K562 (cell line): ENCODE results near the gene MUC15. TPM values are rescaled to one million over a fixed set of nuclear protein-coding genes. Genes with fewer than 3 reads are reported as not detected.

Experiments
- ATAC-seq: fragments of 200-7000 bp; cut with Tn5 transposase; 3 replicates; pipeline ENCODE4 v1.9.1; 2020; ENCODE audit warnings: moderate library complexity
- BruUV-seq: library from RNA; stranded (reverse); fragments of 400-500 nt; replicated peaks from 2 replicates; lab custom pipeline; 2021; lab: Mats Ljungman, UMichigan
- CTCF ChIA-PET: fragments of 300-600 bp; formaldehyde crosslinking; extraction: SDS; loops from one replicate; lab custom pipeline; 2021; ENCODE audit warnings: low intra/inter-chr PET ratio; lab: Yijun Ruan, JAX
- POLR2A ChIA-PET: fragments of 300-600, 350-650 bp; sonication (Branson Sonifier 250); formaldehyde crosslinking; extraction: SDS; loops from one replicate; lab custom pipeline; 2021; ENCODE audit warnings: antibody characterized with exemption, inconsistent platforms; lab: Yijun Ruan, JAX
- DNase-seq, 4 experiments: peaks; one replicate each; pipeline versions ENCODE4 v3.0.0 to v3.0.0-alpha.2; 2011 to 2018; ENCODE audit warnings: low spot score in 3 of 4, mixed read lengths in 3 of 4; ENCODE audit errors: extremely low read depth in 1 of 4
- FAIRE-seq: peaks from 2 replicates; lab custom pipeline; 2011; peaks lifted over from hg19 to GRCh38; lab: Jason Lieb, UNC
- H2AFZ ChIP-seq: 2 replicates; pipeline ENCODE4 v1.6.0; 2011; ENCODE audit warnings: low read depth, low read length, control low read depth, inconsistent platforms
- H3K27ac ChIP-seq: fragments of 200-600 bp; 3 replicates; pipeline ENCODE4 v1.8.0; 2011; ENCODE audit warnings: low read depth, mild to moderate bottlenecking, control low read depth, inconsistent platforms, low read length, moderate library complexity, mixed read lengths; ENCODE audit errors: extremely low read depth
- H3K27me3 ChIP-seq, 2 experiments: fragments of 300-600 bp in 1 of 2; 2 replicates in 1 of 2; 3 replicates in 1 of 2; pipeline versions ENCODE4 v1.6.0 to v1.8.0; 2011; ENCODE audit warnings: inconsistent platforms in 2 of 2, low read length in 2 of 2, mild to moderate bottlenecking in 1 of 2, mixed read lengths in 1 of 2, moderate library complexity in 1 of 2; ENCODE audit not compliant: control insufficient read depth in 2 of 2, insufficient read depth in 2 of 2
- H3K36me3 ChIP-seq: fragments of 300-600 bp; 3 replicates; pipeline ENCODE4 v1.8.0; 2011; ENCODE audit warnings: mild to moderate bottlenecking, low read length, inconsistent platforms; ENCODE audit not compliant: control insufficient read depth, insufficient read depth
- H3K4me1 ChIP-seq, 2 experiments: fragments of 200-600 bp in 1 of 2; replicated peaks in 1 of 2; 2 replicates in 1 of 2; 3 replicates in 1 of 2; pipeline versions ENCODE4 v1.5.1 to v1.8.0; 2011; ENCODE audit warnings: inconsistent platforms in 2 of 2, low read length in 2 of 2, mild to moderate bottlenecking in 1 of 2, mixed read lengths in 1 of 2, moderate library complexity in 1 of 2; ENCODE audit not compliant: control insufficient read depth in 2 of 2, insufficient read depth in 2 of 2
- H3K4me2 ChIP-seq: 2 replicates; pipeline ENCODE4 v1.6.1; 2011; ENCODE audit warnings: low read length, control low read depth, inconsistent platforms, mixed read lengths; ENCODE audit not compliant: insufficient read depth
- H3K4me3 ChIP-seq: fragments of 200-600 bp; sonication (generic), shearing (Covaris generic); 2 replicates; pipeline ENCODE4 v1.5.1; 2016; ENCODE audit warnings: control low read depth, inconsistent platforms
- H3K79me2 ChIP-seq: fragments of 200-600 bp; 3 replicates; pipeline ENCODE4 v1.8.0; 2011; ENCODE audit warnings: low read length, inconsistent platforms; ENCODE audit not compliant: control insufficient read depth, insufficient read depth
- H3K9ac ChIP-seq, 2 experiments: 2 replicates each; pipeline versions ENCODE4 v1.6.0 to v1.6.1; 2011; ENCODE audit warnings: low read depth in 2 of 2, low read length in 2 of 2, control low read depth in 1 of 2, inconsistent platforms in 1 of 2, mild to moderate bottlenecking in 1 of 2, mixed read lengths in 1 of 2; ENCODE audit not compliant: insufficient read depth in 1 of 2
- H3K9me1 ChIP-seq: one replicate; pipeline ENCODE4 v1.6.0; 2011; ENCODE audit warnings: inconsistent platforms, mild to moderate bottlenecking, low read length, moderate library complexity; ENCODE audit not compliant: control insufficient read depth, insufficient read depth
- H3K9me3 ChIP-seq: replicated peaks from 2 replicates; pipeline ENCODE4 v1.5.1; 2011; ENCODE audit warnings: low read depth, low read length, inconsistent platforms; ENCODE audit not compliant: control insufficient read depth, insufficient read depth
- H4K20me1 ChIP-seq: replicated peaks from 2 replicates; pipeline ENCODE4 v1.6.1; 2011; ENCODE audit warnings: low read length, inconsistent platforms, mixed read lengths; ENCODE audit not compliant: control insufficient read depth, insufficient read depth
- BACH1 ChIP-seq: fragments of 200-800 bp; sonication (Bioruptor generic); IDR thresholded peaks from 2 replicates; pipeline ENCODE4 v1.6.1; 2016; ENCODE audit warnings: missing genetic modification characterization, missing compliant biosample characterization
- CBFA2T3 ChIP-seq: fragments of 450-650 bp; IDR thresholded peaks from 2 replicates; pipeline ENCODE4 v1.6.1; 2017
- EGR1 ChIP-seq: fragments of 450-650 bp; conservative IDR thresholded peaks from 2 replicates; pipeline ENCODE4 v1.6.1; 2017; ENCODE audit warnings: mild to moderate bottlenecking
- FOXA1 ChIP-seq: fragments of 450-650 bp; IDR thresholded peaks from 2 replicates; pipeline ENCODE4 v1.6.1; 2016; ENCODE audit warnings: mild to moderate bottlenecking, borderline replicate concordance
- L3MBTL2 ChIP-seq: fragments of 450-650 bp; IDR thresholded peaks from 2 replicates; pipeline ENCODE4 v1.6.1; 2016; ENCODE audit warnings: mild to moderate bottlenecking, moderate library complexity
- NCOR1 ChIP-seq: fragments of 450-650 bp; IDR thresholded peaks from 2 replicates; pipeline ENCODE4 v1.6.1; 2016; ENCODE audit warnings: mild to moderate bottlenecking, moderate library complexity
- PTRF ChIP-seq: fragments of 450-650 bp; IDR thresholded peaks from 2 replicates; pipeline ENCODE4 v1.6.1; 2016; ENCODE audit warnings: mild to moderate bottlenecking, missing genetic modification characterization, missing compliant biosample characterization
- TAF1 ChIP-seq: IDR thresholded peaks from 2 replicates; pipeline ENCODE4 v1.6.1; 2011; ENCODE audit warnings: mild to moderate bottlenecking, low read length, moderate library complexity; ENCODE audit not compliant: insufficient read depth, control insufficient read depth, severe bottlenecking; ENCODE audit errors: extremely low read depth
- ZFP1 ChIP-seq: fragments of 450-650 bp; formaldehyde crosslinking; IDR thresholded peaks from 2 replicates; pipeline ENCODE4 v1.4.0; 2020; ENCODE audit warnings: mild to moderate bottlenecking, mixed read lengths
- ZNF282 ChIP-seq: sonication (generic); formaldehyde crosslinking; IDR thresholded peaks from 2 replicates; pipeline ENCODE4 v1.8.1; 2023; ENCODE audit warnings: missing genetic modification reagents
- ZNF3 ChIP-seq: fragments of 250-450 bp; sonication (Bioruptor Pico); IDR thresholded peaks from 2 replicates; pipeline ENCODE4 v1.5.0; 2021; ENCODE audit warnings: mild to moderate bottlenecking, moderate library complexity
- in situ Hi-C: fragments of 300-500 bp; cut with MboI; formaldehyde crosslinking; loops from 4 replicates; pipeline ENCODE4 v1.15.0; 2018; ENCODE audit warnings: inconsistent platforms, mixed read lengths
- intact Hi-C: fragments of 100-400 bp; cut with micrococcal nuclease; formaldehyde crosslinking; loops from 2 replicates; pipeline ENCODE4 v1.14.2; 2022
- polyA plus RNA-seq, 8 experiments: library from polyadenylated mRNA; depleted of rRNA in 4 of 8; stranded (reverse) in 5 of 8; unstranded in 3 of 8; fragments of >200 nt; fragmentation: Nextera tagmentation in 2 of 8; fragmentation: Illumina TruSeq in 1 of 8; extraction: Ambion mirVana in 2 of 8; extraction: Trizol in 1 of 8; gene quantifications; 2 replicates each; pipeline versions ENCODE4 v1.2.1 to v1.2.3, GENCODE V29; 2011 to 2014; ENCODE audit warnings: inconsistent platforms in 1 of 8, missing spikeins in 1 of 8
- total RNA-seq, 7 experiments: library from RNA; depleted of rRNA in 6 of 7; stranded (reverse); fragments of >200 nt in 6 of 7; fragmentation: Illumina TruSeq in 2 of 7; extraction: Trizol in 2 of 7; gene quantifications; 2 replicates each; pipeline versions ENCODE4 v1.2.1 to v1.2.3, GENCODE V29; 2011 to 2021; ENCODE audit warnings: low replicate concordance in 1 of 7
- TF ChIP-seq, protein P1 (sequence below): fragments of 450-650 bp; IDR thresholded peaks from 2 replicates; pipeline ENCODE4 v1.6.1; 2017; ENCODE audit warnings: mild to moderate bottlenecking, moderate library complexity
- TF ChIP-seq, protein P2 (sequence below): fragments of 450-650 bp; IDR thresholded peaks from 2 replicates; pipeline ENCODE4 v1.7.1; 2018; ENCODE audit warnings: mild to moderate bottlenecking, low read depth; ENCODE audit not compliant: partially characterized antibody
- TF ChIP-seq, protein P3 (sequence below): fragments of 450-650 bp; formaldehyde crosslinking; IDR thresholded peaks from 2 replicates; pipeline ENCODE4 v1.4.0; 2020; ENCODE audit warnings: mild to moderate bottlenecking, mixed read lengths
- TF ChIP-seq, protein P4 (sequence below): sonication (generic); formaldehyde crosslinking; IDR thresholded peaks from 2 replicates; pipeline ENCODE4 v1.8.0; 2022; ENCODE audit warnings: mild to moderate bottlenecking, missing genetic modification reagents

MUC15 gene
- total and polyA plus RNA-seq, 9 of the 15 experiments (the other 6 are each of a cell fraction or from before 2014, with no cell fraction given): 0.36 to 1.4 (median 0.65) TPM; not detected in 1

DNA sequence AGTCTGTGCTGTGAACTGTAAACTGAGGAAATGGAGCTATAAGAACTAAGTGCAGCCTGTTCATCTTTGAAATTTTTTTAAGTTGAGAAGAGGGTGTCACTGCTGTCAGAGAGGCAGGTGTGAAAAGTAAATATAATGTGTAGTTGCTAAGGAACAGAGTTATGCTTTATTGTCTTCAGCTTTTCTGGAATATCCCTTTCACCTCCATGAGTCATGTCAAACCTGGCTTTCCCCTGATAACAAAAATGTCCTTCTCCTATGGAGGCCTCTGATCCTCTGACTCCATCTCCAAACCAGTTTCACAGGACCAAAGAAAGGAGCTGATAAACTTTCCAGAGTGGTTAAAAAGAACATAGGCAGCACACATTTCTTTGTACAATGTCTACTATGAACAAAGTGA is 12.8 kb upstream of the MUC15 start:
- Histone ChIP-seq H3K9me3 (no peaks in the 10 kb centered on the region; the same call in 1 of the 2 replicates), H3K4me3 (no peak overlapping the region), H3K4me2 (no peak overlapping the region), H4K20me1 (no peaks in the 10 kb centered on the region), H2AFZ (no peak overlapping the region), H3K36me3 (no peaks in the 10 kb centered on the region), H3K79me2 (no peaks in the 10 kb centered on the region), H3K9me1 (no peaks in the 10 kb centered on the region), H3K27ac (no peak overlapping the region), H3K9ac (no peak overlapping the region), H3K27me3 (no peaks in the 10 kb centered on the region), H3K4me1 (no peaks in the 10 kb centered on the region)
- no TSS peak for BruUV-seq
- ATAC-seq (no peak), DNase-seq (no peak), FAIRE-seq (no peak)
- intact Hi-C loops: no loop called here
- POLR2A ChIA-PET: no interaction called here
- CTCF ChIA-PET: no interaction called here
- in situ Hi-C loops: no loop called here
- TF ChIP-seq TAF1 (no peak), EGR1 (no peak), ZNF3 (CRISPR knock-in tag) (no peak), FOXA1 (no peak), PTRF (no peak), L3MBTL2 (no peak), ZNF282 (no peak), BACH1 (no peak), CBFA2T3 (no peak), NCOR1 (no peak), ZFP1 (CRISPR knock-in tag) (no peak)
- TF ChIP-seq, protein P1, sequence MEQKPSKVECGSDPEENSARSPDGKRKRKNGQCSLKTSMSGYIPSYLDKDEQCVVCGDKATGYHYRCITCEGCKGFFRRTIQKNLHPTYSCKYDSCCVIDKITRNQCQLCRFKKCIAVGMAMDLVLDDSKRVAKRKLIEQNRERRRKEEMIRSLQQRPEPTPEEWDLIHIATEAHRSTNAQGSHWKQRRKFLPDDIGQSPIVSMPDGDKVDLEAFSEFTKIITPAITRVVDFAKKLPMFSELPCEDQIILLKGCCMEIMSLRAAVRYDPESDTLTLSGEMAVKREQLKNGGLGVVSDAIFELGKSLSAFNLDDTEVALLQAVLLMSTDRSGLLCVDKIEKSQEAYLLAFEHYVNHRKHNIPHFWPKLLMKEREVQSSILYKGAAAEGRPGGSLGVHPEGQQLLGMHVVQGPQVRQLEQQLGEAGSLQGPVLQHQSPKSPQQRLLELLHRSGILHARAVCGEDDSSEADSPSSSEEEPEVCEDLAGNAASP: no peak
- TF ChIP-seq, protein P2, sequence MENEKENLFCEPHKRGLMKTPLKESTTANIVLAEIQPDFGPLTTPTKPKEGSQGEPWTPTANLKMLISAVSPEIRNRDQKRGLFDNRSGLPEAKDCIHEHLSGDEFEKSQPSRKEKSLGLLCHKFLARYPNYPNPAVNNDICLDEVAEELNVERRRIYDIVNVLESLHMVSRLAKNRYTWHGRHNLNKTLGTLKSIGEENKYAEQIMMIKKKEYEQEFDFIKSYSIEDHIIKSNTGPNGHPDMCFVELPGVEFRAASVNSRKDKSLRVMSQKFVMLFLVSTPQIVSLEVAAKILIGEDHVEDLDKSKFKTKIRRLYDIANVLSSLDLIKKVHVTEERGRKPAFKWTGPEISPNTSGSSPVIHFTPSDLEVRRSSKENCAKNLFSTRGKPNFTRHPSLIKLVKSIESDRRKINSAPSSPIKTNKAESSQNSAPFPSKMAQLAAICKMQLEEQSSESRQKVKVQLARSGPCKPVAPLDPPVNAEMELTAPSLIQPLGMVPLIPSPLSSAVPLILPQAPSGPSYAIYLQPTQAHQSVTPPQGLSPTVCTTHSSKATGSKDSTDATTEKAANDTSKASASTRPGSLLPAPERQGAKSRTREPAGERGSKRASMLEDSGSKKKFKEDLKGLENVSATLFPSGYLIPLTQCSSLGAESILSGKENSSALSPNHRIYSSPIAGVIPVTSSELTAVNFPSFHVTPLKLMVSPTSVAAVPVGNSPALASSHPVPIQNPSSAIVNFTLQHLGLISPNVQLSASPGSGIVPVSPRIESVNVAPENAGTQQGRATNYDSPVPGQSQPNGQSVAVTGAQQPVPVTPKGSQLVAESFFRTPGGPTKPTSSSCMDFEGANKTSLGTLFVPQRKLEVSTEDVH: no peak
- TF ChIP-seq, protein P3, sequence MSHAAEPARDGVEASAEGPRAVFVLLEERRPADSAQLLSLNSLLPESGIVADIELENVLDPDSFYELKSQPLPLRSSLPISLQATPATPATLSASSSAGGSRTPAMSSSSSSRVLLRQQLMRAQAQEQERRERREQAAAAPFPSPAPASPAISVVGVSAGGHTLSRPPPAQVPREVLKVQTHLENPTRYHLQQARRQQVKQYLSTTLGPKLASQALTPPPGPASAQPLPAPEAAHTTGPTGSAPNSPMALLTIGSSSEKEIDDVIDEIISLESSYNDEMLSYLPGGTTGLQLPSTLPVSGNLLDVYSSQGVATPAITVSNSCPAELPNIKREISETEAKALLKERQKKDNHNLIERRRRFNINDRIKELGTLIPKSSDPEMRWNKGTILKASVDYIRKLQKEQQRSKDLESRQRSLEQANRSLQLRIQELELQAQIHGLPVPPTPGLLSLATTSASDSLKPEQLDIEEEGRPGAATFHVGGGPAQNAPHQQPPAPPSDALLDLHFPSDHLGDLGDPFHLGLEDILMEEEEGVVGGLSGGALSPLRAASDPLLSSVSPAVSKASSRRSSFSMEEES: no peak
- TF ChIP-seq, protein P4, sequence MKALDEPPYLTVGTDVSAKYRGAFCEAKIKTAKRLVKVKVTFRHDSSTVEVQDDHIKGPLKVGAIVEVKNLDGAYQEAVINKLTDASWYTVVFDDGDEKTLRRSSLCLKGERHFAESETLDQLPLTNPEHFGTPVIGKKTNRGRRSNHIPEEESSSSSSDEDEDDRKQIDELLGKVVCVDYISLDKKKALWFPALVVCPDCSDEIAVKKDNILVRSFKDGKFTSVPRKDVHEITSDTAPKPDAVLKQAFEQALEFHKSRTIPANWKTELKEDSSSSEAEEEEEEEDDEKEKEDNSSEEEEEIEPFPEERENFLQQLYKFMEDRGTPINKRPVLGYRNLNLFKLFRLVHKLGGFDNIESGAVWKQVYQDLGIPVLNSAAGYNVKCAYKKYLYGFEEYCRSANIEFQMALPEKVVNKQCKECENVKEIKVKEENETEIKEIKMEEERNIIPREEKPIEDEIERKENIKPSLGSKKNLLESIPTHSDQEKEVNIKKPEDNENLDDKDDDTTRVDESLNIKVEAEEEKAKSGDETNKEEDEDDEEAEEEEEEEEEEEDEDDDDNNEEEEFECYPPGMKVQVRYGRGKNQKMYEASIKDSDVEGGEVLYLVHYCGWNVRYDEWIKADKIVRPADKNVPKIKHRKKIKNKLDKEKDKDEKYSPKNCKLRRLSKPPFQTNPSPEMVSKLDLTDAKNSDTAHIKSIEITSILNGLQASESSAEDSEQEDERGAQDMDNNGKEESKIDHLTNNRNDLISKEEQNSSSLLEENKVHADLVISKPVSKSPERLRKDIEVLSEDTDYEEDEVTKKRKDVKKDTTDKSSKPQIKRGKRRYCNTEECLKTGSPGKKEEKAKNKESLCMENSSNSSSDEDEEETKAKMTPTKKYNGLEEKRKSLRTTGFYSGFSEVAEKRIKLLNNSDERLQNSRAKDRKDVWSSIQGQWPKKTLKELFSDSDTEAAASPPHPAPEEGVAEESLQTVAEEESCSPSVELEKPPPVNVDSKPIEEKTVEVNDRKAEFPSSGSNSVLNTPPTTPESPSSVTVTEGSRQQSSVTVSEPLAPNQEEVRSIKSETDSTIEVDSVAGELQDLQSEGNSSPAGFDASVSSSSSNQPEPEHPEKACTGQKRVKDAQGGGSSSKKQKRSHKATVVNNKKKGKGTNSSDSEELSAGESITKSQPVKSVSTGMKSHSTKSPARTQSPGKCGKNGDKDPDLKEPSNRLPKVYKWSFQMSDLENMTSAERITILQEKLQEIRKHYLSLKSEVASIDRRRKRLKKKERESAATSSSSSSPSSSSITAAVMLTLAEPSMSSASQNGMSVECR (CRISPR knock-in tag): no peak
